Ramos (cell line): ENCODE results near the gene CTSW.

Experiments used
- in situ Hi-C: fragments of 300-500 bp; cut with MboI; formaldehyde crosslinking; loops from one replicate; pipeline ENCODE4 v1.14.3; 2022; ENCODE audit warnings: low sequenced_read_pairs; ENCODE audit not compliant: unreplicated experiment

The CTSW gene

DNA sequence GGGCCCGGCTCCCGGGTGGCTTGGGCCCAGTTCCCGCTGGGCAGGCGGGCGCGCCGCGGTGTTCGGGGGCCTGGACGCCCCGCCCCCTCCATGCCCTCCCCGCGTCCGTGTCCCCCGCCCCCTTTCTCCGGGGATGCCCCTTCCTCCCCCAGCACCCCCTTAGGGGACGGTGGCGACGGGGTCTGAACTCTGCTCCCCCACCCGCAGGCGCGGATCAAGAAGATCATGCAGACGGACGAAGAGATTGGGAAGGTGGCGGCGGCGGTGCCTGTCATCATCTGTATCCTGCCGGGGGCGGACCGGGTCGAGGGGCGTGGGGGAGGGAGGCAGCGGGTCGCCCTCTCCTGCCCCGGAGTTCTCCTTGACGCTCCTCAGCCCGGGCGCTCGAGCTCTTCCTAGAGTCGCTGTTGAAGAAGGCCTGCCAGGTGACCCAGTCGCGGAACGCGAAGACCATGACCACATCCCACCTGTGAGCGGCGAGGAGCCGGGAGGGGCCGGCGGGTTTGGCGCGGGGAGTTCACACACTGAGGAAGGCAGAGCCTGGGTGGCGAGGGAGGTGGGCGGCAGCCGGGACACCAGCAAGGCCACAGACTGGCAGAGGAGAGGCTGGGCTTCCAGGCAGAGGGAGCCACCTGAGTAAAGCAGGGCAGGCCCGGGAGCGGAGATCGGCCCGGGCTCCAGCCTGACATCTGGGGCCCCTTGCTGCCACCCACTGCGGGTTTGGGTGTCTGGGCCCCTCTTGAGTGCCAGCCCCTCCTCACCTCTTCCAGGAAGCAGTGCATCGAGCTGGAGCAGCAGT is 40.1 kb downstream of the CTSW start:
- in situ Hi-C loops: no loop called here

DNA sequence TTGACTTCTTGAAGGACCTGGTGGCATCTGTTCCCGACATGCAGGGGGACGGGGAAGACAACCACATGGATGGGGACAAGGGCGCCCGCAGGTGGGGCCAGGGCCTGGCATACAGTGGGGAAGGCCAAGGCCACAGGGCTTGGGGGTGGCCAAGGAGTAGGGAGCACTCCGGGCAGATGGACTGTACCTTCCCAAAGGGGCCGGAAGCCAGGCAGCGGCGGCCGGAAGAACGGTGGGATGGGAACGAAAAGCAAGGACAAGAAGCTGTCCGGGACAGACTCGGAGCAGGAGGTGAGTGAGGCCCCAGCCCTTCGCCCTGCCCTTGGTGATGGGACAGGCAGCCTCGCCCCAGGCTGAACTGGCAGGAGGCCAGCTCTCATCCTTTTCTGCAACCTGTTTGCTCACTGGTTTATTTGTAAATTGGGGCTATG is 40.8 kb downstream of the CTSW start:
- in situ Hi-C loops: no loop called here

DNA sequence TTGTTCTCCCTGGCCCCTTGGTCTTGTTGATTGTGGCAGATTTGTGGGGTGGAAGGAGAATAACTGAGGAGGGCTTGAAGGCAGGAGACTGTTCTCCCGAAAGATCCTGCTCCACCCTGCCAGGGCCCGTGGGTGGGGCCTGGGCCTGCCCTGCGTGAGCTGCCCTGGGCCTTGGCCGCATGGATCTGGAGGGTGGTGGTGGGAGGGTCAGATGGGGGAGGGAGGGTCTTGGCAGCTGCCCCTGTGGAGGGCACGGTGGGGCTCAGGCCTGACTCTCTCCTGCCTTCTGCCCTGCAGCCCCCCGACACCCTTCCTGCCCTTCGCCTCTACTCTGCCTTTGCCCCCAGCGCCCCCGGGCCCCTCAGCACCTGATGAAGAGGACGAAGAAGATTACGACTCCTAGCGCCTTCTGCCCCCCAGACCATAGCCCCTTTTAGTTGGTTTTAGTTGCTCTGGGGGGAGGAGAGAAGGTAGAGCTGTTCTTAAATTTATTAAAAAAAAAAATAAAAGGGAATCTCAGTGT is 41.5 kb downstream of the CTSW start:
- in situ Hi-C loops: no loop called here

DNA sequence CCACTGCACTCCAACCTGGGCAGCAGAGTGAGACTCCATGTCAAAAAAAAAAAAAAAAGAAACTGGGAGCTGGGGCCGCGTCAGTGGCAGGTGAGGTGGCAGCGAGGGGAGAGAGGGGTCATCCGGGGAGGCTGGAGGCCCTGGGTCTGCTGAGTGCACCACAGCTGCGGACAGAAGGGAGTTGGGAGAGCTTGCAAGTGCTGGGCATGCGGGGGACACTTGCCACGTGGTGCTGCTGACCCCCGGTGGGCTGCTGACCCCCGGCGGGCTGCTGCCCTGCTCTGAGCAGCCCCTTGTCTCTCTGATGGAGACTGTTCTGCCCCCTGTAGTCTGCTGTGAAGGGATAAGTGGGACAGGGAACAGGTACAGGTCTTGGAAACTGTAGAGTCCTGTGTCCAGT is 42.2 kb downstream of the CTSW start:
- in situ Hi-C loops: no loop called here

DNA sequence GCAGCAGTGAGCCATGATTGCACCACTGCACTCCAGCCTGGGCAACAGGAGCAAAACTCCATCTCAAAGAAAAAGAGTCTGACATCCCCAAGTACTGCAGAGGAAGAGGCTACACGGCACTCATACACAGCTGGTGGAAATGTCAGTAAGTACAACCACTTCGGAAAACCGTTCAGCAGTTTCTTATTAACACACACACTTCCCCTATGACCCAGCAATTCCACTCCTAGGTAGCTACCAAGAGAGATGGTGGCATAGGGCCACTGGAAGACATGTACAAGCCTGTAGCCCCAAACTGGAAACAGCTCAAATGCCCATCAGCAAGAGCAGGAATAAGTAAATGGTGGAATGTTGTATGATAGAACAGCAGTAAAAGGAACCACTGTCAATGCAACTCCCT is 42.9 kb downstream of the CTSW start:
- in situ Hi-C loops: no loop called here

DNA sequence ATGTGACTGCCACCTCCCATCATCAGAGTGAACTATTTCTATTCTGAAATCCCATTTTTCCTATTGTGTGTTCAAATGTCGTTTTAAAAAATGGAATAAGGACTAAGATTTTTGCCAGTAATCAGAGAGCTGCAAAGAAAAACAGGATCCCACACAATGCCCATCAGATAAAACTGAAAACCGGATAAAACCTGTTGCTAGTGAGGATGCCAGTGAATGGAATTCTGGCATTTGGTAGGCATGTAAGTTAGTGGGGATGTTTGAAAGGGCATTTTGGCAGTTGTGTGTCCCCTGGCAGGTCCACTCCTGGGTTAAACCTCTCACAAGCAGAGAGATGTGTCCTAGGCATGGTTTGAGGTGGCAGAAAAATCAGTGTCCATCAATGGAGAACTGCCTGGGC is 45.8 kb downstream of the CTSW start:
- in situ Hi-C loops: no loop called here

DNA sequence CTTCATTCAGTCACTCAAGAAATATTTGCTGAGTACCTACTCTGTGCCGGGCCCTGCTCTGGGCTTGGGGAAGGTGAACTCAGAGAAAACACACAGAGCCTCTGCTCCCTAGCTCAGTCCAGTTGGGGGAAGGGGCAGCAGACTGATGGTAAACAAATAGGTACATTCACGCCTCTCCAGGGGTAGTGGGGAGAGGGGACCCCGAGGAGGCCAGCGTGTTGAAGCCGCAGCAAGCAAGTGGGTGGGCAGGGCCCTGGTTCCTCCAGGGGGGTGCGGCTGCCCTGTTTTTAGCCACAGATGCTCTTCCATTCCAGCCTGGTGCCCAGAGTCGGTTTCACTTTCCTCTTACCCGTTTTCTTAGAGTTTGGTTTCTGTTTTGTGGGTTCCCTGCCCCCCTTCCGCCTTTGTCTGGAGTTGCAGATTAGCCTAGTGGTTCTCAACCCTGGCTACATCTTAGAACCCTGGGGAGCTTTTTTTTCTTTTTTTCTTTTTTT is 48.3 kb downstream of the CTSW start:
- in situ Hi-C loops: no loop called here

DNA sequence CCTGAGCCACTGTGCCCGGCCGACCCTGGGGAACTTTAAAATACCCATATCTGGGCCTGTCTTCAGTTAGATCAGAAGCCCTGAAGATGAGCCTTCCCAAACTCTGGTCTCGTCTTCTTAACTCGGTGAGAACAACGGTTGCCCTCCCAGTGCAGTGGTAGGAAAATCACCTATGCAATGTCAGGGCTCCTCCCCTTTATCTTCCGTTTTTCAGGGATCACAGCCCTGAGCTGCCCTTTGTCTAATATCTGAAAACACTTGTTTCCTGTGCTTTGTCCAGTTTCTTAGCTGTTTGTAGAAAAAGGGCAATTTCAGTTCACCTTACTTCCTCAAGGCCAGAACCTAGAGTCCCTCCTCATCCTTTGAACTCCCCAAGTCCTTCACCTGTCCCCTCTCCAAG is 49.0 kb downstream of the CTSW start:
- in situ Hi-C loops: no loop called here

DNA sequence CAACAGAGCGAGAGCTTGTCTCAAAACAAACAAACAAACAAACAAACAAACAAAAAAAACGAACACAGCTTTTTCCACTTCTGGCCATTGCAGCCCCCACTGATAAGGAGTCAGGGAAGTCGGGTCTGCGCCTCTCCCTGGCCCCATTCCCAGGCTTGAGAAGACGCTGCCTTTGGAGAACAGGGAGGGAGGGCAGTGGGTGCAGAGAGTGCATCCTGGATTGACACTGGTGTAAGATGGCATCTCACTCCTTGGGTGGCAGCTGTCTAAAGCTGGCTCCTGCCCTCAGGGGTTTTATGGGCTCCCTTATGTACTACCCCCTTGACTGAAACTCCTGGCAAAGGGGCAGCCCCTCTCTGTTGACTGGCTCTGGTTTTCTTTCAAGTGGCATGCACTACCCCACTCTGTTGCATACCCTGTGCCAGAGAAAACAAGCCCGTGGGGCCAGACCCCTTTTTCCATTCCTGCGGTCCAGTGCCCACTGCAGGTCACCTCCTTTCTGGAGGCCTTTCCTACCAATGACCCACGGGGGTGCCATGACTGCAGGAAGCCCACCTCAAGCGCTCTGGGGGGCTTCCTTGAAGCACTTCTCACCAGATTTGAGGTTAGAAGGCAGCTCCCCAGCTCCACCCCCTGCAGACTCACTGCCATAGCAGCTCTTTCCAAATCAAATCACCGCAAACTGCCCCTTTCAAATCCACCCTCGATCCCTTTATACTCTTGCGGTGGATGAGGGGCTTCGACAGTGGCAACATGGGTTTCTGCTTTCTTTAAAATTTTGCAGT is 52.3 kb downstream of the CTSW start:
- in situ Hi-C loops: no loop called here

DNA sequence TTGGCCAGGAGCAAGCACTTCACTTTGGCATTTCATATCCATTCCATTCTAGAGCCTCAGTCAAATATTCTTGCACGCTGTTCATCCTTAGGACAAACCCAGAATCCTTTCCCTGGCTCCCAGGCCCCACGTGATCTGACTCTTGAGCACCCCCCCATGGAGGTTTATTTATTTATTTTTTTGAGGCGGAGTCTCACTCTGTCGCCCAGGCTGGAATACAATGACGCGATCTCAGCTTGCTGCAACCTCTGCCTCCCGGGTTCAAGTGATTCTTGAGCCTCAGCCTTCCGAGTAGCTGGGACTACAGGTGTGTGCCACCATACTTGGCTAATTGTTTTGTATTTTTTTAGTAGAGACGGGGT is 52.9 kb downstream of the CTSW start:
- in situ Hi-C loops: no loop called here
